BE2C (cell line): ENCODE data around the gene ASTN2.

Source experiments
- DNase-seq: peaks from one replicate; pipeline ENCODE4 v3.0.0-alpha.2; 2020
- H3K27me3 ChIP-seq: fragments of 250-450 bp; sonication (Bioruptor Pico); 2 replicates; pipeline ENCODE4 v1.5.1; 2020; ENCODE audit warnings: mild to moderate bottlenecking
- H3K36me3 ChIP-seq: fragments of 250-450 bp; sonication (Bioruptor Pico); 2 replicates; pipeline ENCODE4 v1.5.1; 2020; ENCODE audit warnings: mild to moderate bottlenecking
- H3K4me1 ChIP-seq: fragments of 250-450 bp; sonication (Bioruptor Pico); 2 replicates; pipeline ENCODE4 v1.5.1; 2020
- H3K4me3 ChIP-seq: 2 replicates; pipeline ENCODE4 v1.5.1; 2011; ENCODE audit warnings: low read depth, low read length
- H3K9me3 ChIP-seq: fragments of 250-450 bp; sonication (Bioruptor Pico); 2 replicates; pipeline ENCODE4 v1.5.1; 2020
- TF ChIP-seq, protein P1 (sequence below): IDR thresholded peaks from 2 replicates; pipeline ENCODE4 v1.5.1; 2012; ENCODE audit warnings: mild to moderate bottlenecking, low read depth, low read length

The ASTN2 gene

DNA sequence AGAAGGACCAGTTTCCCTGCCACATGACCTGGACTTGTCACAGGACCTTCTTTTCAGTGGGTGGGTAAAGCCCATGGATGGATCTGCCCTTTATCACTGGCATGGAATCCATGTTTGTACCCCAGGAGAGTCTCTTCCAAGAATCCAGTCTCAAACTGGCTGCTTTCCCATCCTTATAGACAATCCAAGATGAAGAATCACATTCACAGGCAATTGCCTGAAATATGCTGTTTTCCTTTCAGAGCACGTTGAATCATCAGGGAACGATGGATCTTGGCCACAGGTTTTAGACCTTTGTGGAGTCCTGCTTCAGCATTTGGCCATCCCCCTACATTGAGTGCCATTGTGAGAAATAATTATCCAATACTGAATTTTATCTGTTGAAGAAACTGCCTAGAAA is 319.8 kb downstream of the ASTN2 start:
- Histone ChIP-seq H3K36me3 (peaks cover 49% of the 10 kb centered on the region), H3K4me3 (no peak overlapping the region), H3K9me3 (no peaks in the 10 kb centered on the region), H3K27me3 (no peaks in the 10 kb centered on the region), H3K4me1 (peaks cover 21% of the 10 kb centered on the region)
- DNase-seq = no peak
- TF ChIP-seq, protein P1, sequence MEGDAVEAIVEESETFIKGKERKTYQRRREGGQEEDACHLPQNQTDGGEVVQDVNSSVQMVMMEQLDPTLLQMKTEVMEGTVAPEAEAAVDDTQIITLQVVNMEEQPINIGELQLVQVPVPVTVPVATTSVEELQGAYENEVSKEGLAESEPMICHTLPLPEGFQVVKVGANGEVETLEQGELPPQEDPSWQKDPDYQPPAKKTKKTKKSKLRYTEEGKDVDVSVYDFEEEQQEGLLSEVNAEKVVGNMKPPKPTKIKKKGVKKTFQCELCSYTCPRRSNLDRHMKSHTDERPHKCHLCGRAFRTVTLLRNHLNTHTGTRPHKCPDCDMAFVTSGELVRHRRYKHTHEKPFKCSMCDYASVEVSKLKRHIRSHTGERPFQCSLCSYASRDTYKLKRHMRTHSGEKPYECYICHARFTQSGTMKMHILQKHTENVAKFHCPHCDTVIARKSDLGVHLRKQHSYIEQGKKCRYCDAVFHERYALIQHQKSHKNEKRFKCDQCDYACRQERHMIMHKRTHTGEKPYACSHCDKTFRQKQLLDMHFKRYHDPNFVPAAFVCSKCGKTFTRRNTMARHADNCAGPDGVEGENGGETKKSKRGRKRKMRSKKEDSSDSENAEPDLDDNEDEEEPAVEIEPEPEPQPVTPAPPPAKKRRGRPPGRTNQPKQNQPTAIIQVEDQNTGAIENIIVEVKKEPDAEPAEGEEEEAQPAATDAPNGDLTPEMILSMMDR = no peak

DNA sequence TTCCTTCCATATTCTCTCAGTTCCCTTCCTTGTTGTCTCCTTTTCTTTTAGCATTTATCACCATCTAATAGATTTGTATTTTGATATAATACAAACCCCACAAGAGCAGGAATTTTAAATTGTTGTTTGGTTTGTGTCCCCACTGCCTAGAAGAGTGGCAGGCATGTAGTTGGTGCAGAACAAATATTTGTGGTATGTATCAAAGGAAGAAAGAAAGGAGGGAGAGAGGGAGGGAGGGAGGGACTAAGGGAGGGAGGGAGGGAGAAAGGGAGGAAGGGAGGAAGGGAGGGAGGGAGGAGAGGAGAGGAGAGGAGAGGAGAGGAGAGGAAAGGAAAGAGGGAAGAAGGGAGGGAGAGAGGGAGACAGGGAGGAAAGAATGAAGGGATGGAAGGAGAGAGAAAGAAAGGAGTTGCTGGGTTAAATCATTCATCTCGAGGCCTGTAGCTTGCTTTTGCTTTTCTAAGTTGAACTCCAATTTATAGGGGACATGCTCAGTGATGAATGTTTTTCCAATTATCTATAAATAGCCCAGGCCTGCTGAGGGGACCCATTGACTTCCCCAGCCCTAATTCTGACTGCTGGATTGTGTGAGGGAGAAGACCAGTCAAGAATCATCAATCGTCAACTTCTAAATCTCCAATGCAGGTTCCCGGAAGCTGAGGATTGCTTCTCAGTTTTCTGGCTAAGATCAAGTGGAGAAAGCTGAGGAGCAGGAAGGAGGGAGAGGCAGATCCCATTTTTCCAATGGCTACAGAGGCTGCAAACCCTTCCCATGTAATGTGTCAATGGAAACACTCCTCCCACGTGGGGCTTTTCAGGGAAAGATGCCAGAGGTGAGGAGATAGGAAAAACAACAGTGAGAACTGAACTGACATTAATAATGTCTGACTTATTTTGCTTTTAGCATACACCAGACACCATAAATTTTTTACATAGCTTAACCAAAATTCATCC is 320.7 kb downstream of the ASTN2 start:
- TF ChIP-seq, protein P1 = no peak
- no peak for DNase-seq

DNA sequence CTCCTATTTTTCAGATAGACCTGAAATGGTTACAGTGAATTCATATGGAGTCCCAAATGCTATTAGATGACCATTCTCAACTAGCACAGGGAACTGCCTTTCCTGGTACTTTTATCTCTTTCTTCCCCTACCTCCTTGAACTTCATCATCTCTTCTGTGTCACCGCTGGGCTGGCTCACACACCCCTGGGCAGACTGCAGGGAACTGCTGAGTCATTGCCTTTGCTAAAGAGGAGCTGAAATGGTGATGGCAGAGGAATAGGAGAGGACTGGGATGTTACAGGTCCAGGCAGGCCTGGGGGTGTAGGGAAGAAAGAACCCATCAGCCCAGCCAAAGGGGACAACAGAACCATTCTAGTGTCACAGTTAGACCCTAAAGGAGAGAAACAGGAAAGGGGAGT is 322.3 kb downstream of the ASTN2 start:
- H3K27me3 ChIP-seq = no peaks in the 10 kb centered on the region
- peaks cover 21% of the 10 kb centered on the region for H3K4me1 ChIP-seq
- TF ChIP-seq, protein P1 = no peak
- no peak overlapping the region for H3K4me3 ChIP-seq
- peaks cover 53% of the 10 kb centered on the region for H3K36me3 ChIP-seq
- H3K9me3 ChIP-seq = no peaks in the 10 kb centered on the region
- no peak for DNase-seq

More for the DNA sequence above, 320.7 kb downstream of the ASTN2 start:
- Histone ChIP-seq H3K4me1 (peaks cover 21% of the 10 kb centered on the region), H3K27me3 (no peaks in the 10 kb centered on the region), H3K9me3 (no peaks in the 10 kb centered on the region), H3K36me3 (peaks cover 49% of the 10 kb centered on the region), H3K4me3 (no peak overlapping the region)

DNA sequence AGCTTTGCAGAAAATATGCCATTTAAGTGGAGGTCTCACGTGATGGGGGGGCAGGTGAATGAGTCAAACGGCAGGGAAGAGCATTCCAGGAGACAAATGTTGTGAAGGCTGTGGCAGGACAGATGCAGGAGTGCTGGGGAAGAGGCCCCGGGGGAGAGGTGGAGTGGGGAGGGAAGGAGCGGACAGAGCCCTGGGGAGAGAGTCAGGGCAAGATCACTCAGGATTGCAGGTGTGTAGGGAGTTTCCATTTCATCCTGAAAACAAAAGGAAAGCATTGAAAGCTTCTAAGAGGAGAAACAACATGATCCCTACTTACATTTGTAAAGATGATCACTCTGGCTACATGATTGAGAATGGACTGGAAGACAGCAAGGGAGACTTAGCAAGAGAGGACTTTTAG is 323.3 kb downstream of the ASTN2 start:
- no peaks in the 10 kb centered on the region for H3K9me3 ChIP-seq
- TF ChIP-seq, protein P1 = no peak
- DNase-seq = no peak
- H3K4me1 ChIP-seq = peaks cover 14% of the 10 kb centered on the region
- peaks cover 53% of the 10 kb centered on the region for H3K36me3 ChIP-seq
- H3K4me3 ChIP-seq = no peak overlapping the region
- no peaks in the 10 kb centered on the region for H3K27me3 ChIP-seq

DNA sequence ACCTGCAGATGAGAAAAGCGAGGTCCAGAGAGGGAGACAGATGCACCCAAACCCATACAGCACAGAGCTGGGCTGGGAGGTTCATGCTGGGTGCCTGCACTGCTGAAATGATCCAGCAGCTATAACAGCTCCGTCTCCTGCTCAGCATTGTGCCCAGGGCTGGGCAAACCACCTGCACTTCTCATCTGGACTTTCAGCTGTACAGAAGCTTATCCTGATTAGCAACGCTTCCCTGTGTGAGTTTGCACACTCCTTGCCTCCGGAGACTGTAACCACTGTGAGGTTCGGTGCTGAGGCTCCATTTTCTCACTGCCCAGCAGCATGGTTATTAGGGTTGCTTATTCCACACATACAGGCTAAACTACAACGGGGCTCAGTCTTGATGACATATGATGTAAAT is 326.1 kb downstream of the ASTN2 start:
- TF ChIP-seq, protein P1 = no peak
- Histone ChIP-seq H3K9me3 (no peaks in the 10 kb centered on the region), H3K4me3 (no peak overlapping the region), H3K4me1 (peaks cover 6% of the 10 kb centered on the region; the same call in 1 of the 2 replicates), H3K36me3 (peaks cover 34% of the 10 kb centered on the region), H3K27me3 (no peaks in the 10 kb centered on the region)
- no peak for DNase-seq

DNA sequence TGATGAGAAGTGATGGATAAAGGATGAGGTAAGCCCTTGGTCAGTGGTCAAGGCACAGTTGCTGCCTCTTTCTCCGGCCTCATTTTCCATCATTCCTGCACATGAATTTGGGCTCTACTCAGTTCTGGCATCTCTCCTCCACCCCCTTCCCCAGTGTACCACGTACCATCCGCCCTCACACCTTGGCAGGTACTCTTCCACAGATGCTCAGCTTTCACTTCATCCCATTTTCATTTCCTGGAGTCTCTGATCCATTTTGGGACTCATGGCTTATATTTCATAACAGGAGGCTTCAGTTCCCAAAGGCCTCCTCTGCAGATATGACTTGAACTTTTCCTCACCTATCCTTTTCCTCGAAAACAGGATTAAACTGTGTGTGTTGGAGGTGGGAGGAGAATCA is 326.7 kb downstream of the ASTN2 start:
- peaks cover 27% of the 10 kb centered on the region for H3K36me3 ChIP-seq
- H3K27me3 ChIP-seq = no peaks in the 10 kb centered on the region
- H3K4me1 ChIP-seq = peaks cover 6% of the 10 kb centered on the region; the same call in 1 of the 2 replicates
- TF ChIP-seq, protein P1 = no peak
- DNase-seq = no peak
- no peak overlapping the region for H3K4me3 ChIP-seq
- H3K9me3 ChIP-seq = no peaks in the 10 kb centered on the region
